HG02852 (cell line): ENCODE measurements around the gene ZBTB8OS.
A peak's percentile ranks its signal among the peaks of the same experiment; 100 is the strongest.
"Not testable (repeated sequence)": the region's sequence is repeated elsewhere in the genome, so short reads cannot be mapped to it uniquely, and the experiment has no call there.

Experiments
- ATAC-seq: cut with Tn5 transposase; IDR thresholded peaks from one replicate; pipeline ENCODE4 v1.9.1; 2021; ENCODE audit warnings: mild to moderate bottlenecking, moderate library complexity; ENCODE audit not compliant: unreplicated experiment

ZBTB8OS gene

GRCh38 chr1:32650248-32650751, at the start of gene ZBTB8OS:
TSS of gene ZBTB8OS (minus strand) at chr1:32650550. CDS start at chr1:32650529, 21 bp downstream.
- peak; percentile 63 for ATAC-seq

DNA sequence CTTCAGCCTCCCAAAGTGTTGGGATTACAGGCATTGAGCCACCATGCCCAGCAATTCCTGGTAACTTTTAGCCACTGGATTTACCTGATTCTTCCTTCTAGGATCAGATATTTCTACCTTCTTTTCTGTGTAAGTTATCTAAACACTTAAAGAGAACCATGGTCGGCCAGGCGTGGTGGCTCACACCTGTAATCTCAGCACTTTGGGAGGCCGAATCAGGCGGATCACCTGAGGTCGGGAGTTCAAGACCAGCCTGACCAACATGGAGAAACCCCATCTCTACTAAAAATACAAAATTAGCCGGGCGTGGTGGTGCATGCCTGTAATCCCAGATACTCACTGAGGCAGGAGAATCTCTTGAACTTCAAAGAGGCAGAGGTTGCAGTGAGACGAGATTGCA, 46.6 kb upstream of the ZBTB8OS start:
- ATAC-seq: not testable (repeated sequence)

- ATAC-seq: no peak
Measured at GRCh38 chr1:32696041-32696440, 45.7 kb upstream of the ZBTB8OS start.

DNA sequence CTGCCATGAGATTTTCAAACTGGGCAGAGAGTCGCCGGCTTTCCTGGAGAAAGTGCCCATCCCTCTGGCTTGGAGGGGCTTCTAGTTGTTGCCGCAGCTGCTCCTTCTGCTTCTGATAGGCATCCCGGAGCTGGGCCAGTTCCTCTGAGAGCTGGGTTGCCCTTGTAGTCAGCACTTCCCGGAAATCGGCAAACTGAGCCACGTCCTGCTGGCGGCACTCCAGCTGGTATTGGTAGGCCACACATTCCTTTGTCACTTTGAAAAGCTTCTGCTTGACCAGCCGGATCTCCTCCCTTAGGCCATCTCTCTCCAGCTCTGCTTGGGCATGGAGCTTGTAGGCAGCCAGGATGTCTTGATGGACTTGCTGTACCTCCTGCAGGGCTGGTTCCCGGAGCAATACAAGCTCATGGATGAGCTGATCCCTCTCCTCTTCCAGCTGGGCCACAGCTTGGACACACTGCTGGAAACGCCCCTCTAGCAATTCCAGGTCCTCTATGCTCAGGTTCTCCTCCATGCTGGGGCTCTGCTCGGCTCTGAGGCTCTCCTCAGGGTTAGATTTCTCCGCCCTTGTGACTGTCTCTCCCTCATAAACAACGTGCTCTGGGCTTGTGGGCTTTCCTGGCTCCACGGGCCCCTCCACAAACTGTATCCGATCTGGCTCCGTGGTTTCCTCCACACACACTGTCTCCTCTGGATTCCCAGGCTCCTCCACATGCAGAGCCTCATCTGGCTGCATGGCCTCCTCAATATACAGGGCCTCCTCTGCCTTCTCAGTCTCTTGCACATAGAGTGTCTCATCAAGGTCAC, 45.0 kb upstream of the ZBTB8OS start:
- ATAC-seq: no peak

DNA sequence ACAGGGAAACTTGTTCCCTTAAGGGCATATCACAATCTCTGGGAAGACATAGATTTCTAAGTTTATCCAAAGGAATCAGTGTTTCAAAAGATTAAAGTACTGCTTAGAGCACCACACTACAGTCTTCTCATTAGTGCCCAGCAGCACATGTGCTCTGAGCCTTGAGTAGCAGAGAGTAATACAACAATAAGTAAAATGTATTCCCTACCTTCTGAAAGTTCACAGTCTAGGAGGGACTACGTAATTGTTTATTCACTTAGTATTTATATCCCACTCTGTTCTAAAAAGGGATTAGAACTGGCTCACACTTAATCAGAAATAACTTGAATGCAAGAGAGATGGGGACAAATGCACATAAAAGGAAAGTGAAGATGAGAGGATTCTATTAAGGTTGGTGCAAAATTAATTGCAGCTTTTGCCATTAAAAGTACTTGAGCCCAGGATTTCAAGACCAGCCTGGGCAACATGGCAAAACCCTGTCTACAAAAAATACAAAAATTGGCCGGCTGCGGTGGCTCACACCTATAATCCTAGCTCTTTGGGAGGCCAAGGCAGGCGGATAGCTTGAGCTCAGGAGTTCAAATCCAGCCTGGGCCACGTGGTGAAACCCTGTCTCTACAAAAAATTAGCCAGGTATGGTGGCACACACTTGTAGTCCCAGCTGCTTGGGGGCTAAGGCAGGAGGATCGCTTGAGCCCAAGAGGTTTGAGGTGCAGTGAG, 43.3 kb upstream of the ZBTB8OS start:
- no peak for ATAC-seq

GRCh38 chr1:32686387-32686786, 36.0 kb upstream of the ZBTB8OS start:
- ATAC-seq: no peak

DNA sequence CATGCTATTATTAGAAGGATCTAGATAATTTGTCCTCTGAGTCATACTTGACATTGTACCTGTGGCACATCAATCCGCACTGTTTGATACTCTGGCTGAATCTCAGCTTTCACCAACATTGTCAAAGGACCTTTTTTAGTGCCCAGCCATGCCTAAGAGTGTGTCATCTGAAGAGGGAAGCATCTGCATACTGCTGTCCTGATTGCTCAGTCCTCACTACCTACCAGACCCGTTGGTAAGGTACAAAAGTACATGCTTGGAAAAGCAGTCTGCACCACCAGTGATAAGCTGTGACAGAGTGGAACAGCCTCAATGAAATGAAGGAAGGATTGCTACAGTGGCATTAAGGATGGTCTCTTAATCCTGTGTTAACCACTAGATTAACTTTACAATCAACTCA, 35.1 kb upstream of the ZBTB8OS start:
- no peak for ATAC-seq

DNA sequence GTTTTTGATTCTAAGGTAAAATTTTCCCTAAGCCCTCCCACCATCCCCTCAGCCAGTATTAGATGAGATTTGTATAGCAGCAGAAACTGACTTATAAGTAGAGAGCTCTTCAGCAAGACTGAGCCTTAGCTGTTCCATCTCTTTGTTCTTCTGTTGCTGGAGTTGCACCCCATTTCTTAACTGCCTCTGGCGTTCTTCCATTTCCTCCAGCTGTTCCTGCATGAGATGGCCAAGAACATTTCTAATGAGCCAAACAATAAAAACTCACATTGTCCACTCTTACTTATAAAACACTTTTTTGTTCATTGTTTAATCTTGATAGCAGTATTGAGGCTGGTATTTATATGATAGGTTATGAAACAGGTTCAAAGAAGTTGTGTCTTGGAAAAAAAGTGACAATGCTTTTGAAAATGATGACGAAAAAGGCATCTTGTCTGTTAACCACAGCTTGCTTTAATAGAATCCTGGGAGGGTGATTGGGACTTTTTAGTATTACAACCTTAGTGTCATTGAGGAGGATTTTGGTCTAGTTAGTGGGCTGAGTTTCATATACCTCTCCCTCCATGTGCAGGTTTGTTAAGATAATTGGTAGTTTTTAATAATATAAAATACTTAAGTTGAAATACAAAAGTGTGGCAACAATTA, 33.9 kb upstream of the ZBTB8OS start:
- no peak for ATAC-seq

GRCh38 chr1:32683397-32683796, 33.0 kb upstream of the ZBTB8OS start:
- ATAC-seq: no peak

- ATAC-seq: no peak
Measured at GRCh38 chr1:32681999-32682398, 31.6 kb upstream of the ZBTB8OS start.

DNA sequence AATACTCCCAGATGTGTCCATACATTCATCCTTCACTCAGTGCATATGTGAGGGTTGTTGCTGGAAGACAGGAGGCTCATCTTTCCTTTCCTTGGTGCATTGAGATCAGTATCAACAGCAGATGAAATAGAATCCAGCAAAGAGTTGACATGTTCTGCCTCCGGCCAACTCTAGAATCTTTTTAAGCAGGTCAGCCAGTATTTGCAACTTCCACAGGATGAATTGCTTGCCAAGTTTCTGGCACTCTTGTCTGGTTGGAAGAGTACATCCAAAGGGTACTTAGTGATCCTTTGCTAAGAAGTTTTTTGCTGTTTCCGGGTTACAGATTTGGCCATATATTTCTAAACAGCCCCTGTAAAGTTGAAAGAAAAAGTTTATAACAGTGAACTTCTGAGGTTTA, 31.2 kb upstream of the ZBTB8OS start:
- ATAC-seq: no peak

DNA sequence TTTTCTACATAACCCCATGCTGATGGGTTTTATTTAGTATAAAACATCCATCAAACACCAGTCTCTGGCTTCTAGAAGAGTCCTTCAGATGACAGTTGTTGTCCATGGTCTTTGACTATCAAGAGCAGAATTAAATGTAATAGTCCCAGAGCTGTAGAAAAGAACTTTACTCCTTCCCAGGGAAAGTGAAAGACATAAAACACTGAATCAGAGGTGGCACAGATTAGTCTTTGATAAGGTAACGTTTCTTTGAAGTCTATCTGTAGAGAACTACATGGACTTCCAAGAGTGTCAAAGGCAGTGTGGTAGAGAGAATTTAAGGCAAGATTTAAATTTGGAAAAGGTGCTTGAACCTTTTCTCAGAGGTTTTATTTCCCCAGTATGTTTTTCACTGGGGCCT, 30.3 kb upstream of the ZBTB8OS start:
- ATAC-seq: no peak

- ATAC-seq: not testable (repeated sequence)
Measured at GRCh38 chr1:32679993-32680392, 29.6 kb upstream of the ZBTB8OS start.

DNA sequence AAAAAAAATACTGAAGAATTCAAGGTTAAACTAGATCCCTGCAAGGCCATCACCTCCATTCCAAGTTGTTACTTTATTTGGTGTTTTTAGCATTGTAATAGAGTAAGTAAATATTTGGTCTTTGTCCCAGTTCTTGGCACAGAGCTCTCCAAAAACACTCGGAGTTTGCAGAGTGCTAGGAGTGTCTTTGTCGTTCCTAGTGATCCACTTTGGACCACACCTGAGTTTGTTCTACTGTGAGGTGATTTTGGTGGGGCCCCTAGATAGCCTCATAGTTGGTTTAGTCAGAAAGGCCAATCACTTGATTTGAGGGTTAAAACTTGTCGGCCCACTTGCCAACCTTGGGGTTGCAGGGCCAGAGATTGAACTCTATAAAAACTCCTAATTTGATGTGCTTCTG, 26.6 kb upstream of the ZBTB8OS start:
- no peak for ATAC-seq

DNA sequence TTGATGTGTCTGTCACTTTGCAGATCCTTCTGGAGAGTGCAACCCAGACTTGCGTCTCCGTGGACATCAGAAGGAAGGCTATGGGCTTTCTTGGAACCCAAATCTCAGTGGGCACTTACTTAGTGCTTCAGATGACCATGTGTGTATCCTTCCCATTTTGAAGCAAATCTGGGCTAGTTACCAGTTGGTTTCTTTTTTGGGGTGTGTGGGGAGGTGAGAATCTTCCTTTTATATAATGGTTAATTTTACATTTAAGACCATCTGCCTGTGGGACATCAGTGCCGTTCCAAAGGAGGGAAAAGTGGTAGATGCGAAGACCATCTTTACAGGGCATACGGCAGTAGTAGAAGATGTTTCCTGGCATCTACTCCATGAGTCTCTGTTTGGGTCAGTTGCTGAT, 18.4 kb upstream of the ZBTB8OS start:
- ATAC-seq: not testable (repeated sequence)

GRCh38 chr1:32666901-32667566, 16.7 kb upstream of the ZBTB8OS start:
- ATAC-seq: no peak

GRCh38 chr1:32665915-32666314, 15.6 kb upstream of the ZBTB8OS start:
- no peak for ATAC-seq

DNA sequence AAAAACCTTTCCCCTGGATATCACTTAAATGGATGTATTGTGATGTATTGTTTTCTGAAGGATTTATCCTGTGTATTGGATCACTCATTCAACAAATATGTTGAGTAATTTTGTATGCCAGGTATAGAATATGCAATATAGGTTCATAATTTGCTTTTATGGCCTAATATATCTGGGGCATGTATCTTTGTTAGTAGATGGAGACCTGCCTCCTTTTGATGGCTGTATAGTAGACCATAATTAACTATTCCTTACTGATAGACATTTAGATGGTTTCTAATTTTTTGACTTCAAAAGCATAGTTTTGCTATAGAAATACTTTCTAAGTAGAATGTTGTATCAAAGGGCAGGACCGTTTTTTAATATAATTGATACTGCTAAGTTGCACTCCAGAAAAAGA, 9.2 kb upstream of the ZBTB8OS start:
- no peak for ATAC-seq

DNA sequence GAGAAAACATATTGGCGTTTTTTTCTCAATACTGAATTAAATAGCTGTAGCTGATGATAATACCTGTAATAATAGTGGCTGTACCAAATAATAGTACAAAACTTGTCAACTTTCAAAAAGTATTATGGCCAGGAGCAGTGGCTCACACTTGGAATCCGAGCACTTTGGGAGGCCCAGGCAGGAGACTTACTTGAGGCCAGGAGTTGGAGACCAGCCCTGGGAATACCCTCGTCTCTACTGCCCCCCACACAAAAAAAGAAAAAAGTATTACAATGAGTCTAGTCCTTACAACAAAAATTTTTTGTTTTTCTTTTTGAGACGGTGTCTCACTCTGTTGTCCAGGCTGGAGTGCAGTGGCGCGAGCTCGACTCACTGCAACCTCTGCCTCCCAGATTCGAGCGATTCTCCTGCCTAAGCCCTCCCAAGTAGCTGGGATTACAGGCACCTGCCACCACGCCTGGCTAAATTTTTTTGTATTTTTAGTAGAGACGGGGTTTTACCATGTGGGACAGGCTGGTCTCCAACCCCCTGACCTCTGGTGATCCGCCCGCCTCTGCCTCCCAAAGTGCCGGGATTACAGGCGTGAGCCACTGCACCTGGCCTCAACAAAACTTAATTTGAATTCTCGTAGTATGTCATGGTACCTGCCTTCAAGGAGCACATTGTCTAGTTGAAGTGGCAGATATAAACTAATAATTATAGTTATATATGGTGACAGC, 2.1 kb upstream of the ZBTB8OS start:
- ATAC-seq: no peak

- ATAC-seq: peak; percentile 10
Measured at GRCh38 chr1:32651461-32652073, 1.2 kb upstream of the ZBTB8OS start.
